ENCODE data around the gene NUFIP2.
"Not testable (repeated sequence)": the region's sequence is repeated elsewhere in the genome, so short reads cannot be mapped to it uniquely, and the experiment has no call there.

NUFIP2 gene

GRCh38 chr17:29240968-29241963 is 52.7 kb downstream of the NUFIP2 start:
- TF ChIP-seq CTCF (IDR thresholded peaks at IDR 0.05; ENCODE audit: low read depth, low read length, missing control alignments), result peak; percentile 15
- no peak overlapping the region for H3K4me3 ChIP-seq (ENCODE audit: low read depth, low read length)
- in situ Hi-C loops (cut with HindIII; ENCODE audit: low sequenced_read_pairs), result no loop called here
- peak; percentile 94 for DNase-seq (ENCODE audit: low read depth)

GRCh38 chr17:29240477-29240876 is 53.5 kb downstream of the NUFIP2 start:
- in situ Hi-C loops (cut with HindIII; ENCODE audit: low sequenced_read_pairs), result no loop called here
- no peak for DNase-seq (ENCODE audit: low read depth)
- no peak for TF ChIP-seq CTCF (IDR thresholded peaks at IDR 0.05; ENCODE audit: low read depth, low read length, missing control alignments)
- no peak overlapping the region for H3K4me3 ChIP-seq (ENCODE audit: low read depth, low read length)

- no peak overlapping the region for H3K4me3 ChIP-seq (ENCODE audit: low read depth, low read length)
- in situ Hi-C loops (cut with HindIII; ENCODE audit: low sequenced_read_pairs), result no loop called here
- no peak for DNase-seq (ENCODE audit: low read depth)
- TF ChIP-seq CTCF (IDR thresholded peaks at IDR 0.05; ENCODE audit: low read depth, low read length, missing control alignments), result no peak
Measured at GRCh38 chr17:29238133-29238850, 55.7 kb downstream of the NUFIP2 start.

GRCh38 chr17:29237476-29238132 is 56.3 kb downstream of the NUFIP2 start:
- H3K4me3 ChIP-seq (ENCODE audit: low read depth, low read length), result no peak overlapping the region
- in situ Hi-C loops (cut with HindIII; ENCODE audit: low sequenced_read_pairs), result no loop called here
- no peak for DNase-seq (ENCODE audit: low read depth)
- no peak for TF ChIP-seq CTCF (IDR thresholded peaks at IDR 0.05; ENCODE audit: low read depth, low read length, missing control alignments)

- in situ Hi-C loops (cut with HindIII; ENCODE audit: low sequenced_read_pairs), result no loop called here
- TF ChIP-seq CTCF (IDR thresholded peaks at IDR 0.05; ENCODE audit: low read depth, low read length, missing control alignments), result no peak
- DNase-seq (ENCODE audit: low read depth), result no peak
- no peak overlapping the region for H3K4me3 ChIP-seq (ENCODE audit: low read depth, low read length)
Measured at GRCh38 chr17:29235904-29236303, 58.0 kb downstream of the NUFIP2 start.

GRCh38 chr17:29234972-29235371 is 59.0 kb downstream of the NUFIP2 start:
- H3K4me3 ChIP-seq (ENCODE audit: low read depth, low read length); in situ Hi-C loops (cut with HindIII; ENCODE audit: low sequenced_read_pairs); DNase-seq (ENCODE audit: low read depth): not testable (repeated sequence)
